GM21619 (cell line): ENCODE measurements around the gene RAMACL.

Experiments used
- ATAC-seq: cut with Tn5 transposase; IDR thresholded peaks from one replicate; pipeline ENCODE4 v1.9.1; 2021; ENCODE audit not compliant: unreplicated experiment

RAMACL gene

DNA sequence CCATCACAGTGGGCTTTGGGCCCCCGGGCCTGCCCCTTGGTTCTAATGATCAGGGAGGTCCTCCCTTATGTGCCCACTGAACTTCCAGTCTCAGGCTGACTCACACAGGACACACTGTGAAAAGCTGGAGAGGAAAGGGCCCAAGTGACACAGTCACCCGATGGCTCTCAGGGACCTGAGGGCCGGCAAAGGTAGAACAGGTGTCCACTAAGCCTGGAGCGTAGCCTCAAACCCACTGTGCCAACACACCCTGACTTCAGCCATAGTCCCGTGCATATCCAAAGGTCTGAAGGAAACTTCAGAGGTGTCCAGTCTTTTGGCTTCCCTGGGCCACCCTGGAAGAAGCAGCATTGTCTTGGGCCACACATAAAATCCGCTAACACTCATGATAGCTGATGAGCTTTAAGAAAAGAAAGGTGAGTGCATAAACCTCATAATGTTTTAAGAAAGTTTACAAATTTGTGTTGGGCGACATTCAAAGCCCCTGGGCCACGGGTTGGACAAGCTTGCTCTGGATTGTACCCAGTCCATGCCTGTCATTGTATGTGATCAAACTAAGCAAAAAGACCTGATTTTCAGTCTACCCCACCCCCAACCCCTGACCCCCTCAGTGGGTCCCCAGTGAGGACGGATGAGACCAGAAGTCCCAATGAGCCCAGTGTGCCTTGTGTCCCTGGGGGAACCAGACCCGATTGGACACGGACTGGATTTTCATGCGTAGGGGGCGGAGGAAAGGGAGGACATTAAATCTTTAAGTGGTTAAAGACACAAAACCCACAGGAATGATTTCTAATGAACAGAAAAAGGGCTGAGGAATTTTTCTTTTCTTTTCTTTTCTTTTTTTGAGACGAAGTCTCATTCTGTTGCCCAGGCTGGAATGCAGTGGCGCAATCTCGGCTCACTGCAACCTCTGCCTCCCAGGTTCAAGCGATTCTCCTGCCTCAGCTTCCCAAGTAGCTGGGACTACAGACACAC, 6.1 kb downstream of the RAMACL start:
- ATAC-seq: no peak

DNA sequence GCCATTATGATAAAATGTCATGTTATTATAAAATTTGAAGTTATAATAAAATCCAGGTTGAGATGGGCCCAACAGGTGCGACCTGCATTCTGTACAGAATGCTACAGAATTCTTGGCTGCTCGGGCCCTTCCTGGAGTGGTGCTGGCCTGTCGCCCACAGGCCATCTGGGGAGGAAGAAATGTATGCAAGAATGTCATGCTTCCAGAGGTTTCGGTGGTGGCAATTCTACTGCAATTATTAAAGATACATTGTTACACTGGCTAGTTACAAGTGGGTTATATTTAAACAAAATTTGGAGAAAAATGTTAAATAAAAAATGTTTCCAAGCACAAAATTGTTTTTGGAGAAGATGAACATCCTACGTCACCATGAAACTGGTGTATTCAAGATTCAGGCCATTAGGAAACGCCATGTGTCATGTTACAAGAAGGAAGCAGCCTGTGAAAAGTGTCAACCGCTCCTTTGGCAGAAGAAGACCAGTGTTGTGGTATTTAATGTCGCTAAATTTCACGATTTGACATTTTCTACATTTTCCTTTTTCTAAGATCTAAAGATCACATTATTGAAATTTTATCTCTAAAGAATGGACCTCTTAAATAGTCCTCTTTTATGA, 7.1 kb downstream of the RAMACL start:
- no peak for ATAC-seq

DNA sequence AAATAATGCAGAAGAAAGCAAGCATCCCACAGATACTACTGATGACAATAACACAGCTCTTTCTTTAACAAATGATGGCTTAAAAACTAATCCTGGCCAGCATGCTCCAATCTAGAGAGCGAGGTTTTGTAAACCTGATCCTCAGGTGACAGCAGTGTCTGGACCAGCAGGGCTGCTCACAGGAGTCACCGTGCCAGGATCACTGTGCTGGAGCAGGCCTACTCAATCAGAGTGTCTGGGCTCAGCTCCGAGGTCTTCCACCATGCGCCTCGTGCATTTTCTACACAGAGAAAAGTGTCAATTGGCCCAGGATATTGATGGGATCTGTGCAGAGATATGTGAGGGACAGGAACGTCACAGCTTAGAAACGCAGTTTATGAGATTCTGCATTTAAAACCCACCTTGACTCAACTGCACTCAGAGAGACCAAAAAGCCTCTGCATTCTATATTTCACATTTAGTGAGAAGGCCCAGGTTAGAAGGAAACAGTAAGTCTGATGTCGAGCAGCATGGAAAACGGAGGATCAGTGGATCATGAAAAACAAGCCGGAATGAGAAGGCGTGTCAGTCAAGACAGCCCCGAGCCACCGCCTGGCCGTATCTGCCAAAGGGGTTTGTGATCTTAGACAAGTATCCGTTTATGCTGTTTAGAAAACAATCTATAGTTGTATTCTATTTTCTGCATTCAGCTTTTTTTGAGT, 7.8 kb downstream of the RAMACL start:
- ATAC-seq: no peak

DNA sequence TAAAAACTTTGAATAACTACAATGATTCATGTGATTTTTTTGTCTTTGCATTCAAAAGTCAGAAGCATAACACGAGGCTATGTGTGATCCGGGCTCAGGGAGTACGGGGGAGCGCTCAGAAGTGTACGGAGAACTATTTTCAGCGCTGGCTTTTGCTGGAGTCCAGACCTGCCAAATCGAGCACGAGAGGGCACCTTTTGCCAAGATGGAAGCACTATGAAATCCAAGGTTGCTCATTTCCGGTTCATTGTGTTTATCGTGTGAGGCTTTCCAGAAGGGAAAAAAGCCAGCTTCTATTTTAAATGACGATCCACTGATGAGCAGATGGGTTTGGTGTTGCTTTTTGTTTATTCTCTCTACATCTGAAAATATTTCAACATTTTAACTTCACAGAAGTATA, 11.3 kb downstream of the RAMACL start:
- ATAC-seq: no peak

DNA sequence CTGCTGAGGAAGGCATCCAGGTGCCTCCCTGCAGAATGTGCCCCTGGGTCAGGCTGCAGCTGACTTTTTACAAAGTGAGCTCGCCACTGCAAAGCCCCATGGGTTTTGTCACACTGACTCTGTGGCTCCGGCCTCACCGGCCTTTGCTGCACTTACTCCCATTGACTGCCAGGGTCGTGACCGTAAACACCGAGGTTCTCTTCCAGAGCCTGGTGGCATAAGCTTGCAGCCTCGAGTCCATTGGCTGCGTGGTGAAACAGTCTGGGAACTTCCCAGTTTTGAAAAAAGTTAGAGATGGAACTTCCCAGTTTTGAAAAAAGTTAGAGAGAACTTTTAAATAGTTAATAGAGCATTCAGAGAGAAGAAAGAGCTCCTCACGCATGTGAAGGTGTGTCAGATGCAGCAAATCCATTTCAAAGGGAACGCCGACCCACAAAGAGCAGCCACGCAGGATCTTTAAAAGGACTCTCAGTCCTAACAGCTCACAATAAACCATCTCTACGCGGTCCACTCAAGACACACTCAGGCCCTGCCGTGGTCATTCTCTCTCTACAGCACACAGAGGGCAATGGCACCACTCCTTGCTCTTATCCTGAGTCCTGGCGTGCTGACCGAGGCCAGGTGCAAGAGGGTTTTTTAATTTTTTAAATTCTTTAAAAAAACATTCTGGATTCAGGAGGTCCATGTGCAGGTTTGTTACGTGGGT, 12.8 kb downstream of the RAMACL start:
- ATAC-seq: no peak

DNA sequence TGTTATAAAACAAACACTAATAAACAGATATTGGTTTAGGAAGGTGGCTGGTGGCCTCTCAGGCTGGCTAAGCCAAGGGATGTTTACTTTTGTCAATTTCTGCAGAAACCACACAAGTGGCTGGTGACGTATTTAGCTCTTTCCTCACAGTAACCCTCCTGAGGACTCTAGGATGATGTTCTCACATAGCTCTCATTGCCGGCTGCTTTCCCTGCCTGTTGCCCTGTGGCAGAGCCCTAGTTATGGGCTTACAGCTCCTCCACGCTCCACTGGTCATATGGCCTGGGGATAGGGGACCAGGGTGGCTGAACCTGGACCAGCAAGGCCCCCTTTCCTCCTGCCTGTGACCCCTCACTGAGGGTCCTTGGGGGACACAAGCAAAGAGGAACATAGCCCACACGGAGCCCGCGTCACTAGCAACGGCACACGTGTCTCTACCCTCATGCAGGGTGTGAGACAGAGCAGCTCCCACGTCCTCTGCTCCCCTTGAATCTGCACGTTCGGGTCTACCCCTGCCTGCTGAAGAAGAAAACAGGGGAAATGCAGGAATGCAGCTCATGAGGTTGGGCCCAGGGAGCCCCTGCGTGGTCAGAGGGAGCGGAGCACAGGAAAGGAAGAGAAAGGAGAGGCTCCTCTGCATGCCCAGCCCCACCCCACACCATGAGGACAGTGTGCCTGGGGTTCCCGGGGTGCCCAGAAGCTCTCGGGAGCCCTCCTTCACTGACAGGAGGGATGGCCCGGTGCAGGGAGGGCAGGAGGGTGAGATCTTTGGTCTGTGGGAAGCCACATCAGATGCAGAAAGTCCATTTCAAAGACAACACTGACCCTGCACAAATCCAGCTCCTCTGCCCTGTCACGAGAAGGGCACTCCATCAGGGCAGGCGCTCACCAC, 13.9 kb downstream of the RAMACL start:
- no peak for ATAC-seq

DNA sequence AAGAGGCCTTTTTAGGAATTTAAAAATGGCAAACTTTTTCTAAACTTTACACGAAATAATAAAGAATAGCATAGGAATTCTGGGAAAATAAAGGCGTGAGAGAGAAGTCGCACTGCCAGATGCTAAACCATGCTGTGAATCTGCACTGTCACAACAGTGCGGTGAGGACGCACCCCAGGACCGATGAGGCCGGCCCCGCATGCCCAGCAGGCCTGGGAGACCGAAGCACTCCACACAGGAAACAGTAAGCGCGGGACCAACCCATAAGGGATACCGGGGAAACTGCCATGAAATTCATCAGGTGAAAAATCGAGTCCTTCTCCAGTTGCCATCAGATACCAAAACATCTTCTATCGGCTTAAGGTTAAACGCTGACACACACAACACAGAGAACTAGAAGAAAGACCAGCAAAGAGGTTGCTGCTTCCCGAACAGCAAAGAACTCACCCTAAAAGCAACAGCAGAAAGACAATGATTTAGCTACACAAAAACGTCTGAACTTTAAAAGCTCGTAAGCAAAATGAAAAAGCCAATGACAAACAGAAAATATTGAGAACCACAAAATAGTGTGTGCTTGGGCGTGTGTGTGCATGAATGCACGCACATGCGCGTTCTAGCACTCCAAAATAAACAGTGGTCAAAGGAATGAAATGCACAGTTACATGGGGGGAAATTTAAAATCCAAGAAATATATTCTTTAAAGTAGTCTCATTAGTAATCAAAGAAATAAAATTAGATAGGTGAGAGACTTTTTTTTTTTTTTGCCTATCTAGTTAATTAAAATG, 15.4 kb downstream of the RAMACL start:
- ATAC-seq: no peak

DNA sequence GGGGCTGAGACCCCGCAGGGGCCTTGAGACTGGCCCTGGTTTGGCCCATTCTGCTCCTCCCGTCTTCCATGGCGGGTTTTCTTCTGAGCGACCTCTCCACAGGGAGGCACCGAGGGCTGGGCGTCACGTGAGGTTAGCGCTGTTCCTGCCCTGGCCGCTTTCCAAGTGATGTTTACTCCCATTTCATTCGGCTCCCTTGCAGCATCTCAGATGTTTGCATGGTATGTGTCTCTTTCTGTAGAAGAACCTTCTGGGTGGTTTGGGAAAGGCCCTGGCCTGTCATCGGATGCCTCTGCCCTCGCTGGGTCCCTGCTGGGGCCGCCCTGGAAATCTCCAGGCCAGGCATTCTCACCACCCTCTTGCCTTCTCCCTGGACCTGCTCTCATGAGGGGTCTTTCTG, 17.3 kb downstream of the RAMACL start:
- ATAC-seq: no peak

DNA sequence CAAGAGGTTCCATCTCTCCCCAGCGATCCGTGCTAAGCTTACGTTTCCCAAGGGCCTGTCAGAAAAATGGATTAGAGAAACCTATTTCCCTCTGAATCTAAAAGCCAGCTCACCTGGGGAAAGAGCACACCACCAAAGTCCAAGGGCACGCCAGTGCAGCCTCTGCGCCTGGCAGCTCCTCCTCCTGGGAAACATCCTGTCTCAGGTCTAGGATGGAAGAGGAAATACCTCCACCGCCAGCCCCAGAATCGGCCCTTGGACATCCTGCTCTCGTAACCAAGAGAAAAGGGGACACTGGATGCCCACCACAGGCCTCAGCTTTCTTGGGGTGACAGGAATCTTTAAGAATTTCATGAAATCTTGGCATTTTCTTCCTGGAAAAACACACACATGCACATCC, 18.7 kb downstream of the RAMACL start:
- no peak for ATAC-seq

DNA sequence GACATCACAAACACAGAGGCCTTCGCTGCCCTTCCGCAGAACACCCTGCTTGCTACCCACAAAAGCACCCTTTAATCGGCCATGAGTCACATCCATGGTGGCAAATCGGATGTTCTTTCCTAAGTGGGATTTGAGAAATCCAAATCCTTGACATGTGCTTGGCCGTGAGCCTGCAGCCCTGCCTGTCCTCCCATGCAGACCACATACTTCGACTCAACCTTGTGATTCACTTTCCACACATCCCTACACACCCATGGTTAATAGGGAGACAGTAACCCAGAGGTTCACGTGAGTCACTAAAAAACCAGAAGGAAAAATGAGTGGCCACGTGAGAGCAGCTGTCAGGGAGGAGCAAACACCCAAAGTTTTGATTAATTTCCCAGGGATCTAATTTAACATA, 19.4 kb downstream of the RAMACL start:
- no peak for ATAC-seq

DNA sequence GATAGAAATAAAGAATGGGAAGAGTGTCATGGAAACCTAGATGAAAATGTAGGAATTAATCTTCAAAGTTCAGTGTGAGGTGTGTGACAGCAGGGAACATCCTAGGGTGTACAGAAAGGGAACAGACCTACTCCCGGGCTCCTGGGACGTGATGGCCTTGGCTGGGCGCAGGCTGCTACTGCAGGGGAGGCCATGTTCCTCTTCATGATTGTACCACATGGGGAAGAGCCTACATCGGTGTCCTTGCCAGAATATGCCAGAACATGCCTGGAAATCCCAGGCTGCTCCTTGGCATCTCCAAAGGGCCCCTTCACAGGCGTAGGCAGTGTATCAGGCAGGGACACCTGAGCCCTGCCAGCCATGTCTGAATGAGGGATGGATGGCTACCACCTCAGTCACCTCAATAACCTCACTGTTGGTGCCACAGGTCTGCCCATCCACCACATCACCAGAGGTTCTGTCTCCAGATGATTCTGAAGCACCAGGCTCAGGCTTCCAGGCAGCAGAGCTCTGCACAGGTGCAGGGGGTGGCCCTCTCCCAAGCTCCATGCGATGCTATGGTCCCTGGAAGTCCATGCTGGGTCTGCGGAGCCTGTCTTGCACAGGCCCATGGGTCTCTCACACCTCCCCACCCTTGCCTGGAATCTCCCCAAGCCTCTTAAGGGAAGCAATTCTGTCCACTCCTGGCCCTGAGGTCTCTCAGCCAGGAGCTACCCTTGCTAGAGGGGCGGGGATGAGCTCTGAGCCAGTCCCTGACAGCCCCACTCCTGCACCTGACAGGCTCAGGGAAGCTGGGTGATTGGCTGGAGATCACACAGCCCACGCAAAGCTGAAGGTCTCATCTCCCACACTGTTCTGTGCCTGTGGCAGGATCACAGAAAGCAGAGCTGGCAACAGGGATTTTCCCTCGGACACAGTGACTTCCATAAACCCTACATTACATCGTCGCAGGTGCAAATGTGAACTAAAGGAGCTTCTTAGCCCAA, 20.2 kb downstream of the RAMACL start:
- ATAC-seq: no peak

DNA sequence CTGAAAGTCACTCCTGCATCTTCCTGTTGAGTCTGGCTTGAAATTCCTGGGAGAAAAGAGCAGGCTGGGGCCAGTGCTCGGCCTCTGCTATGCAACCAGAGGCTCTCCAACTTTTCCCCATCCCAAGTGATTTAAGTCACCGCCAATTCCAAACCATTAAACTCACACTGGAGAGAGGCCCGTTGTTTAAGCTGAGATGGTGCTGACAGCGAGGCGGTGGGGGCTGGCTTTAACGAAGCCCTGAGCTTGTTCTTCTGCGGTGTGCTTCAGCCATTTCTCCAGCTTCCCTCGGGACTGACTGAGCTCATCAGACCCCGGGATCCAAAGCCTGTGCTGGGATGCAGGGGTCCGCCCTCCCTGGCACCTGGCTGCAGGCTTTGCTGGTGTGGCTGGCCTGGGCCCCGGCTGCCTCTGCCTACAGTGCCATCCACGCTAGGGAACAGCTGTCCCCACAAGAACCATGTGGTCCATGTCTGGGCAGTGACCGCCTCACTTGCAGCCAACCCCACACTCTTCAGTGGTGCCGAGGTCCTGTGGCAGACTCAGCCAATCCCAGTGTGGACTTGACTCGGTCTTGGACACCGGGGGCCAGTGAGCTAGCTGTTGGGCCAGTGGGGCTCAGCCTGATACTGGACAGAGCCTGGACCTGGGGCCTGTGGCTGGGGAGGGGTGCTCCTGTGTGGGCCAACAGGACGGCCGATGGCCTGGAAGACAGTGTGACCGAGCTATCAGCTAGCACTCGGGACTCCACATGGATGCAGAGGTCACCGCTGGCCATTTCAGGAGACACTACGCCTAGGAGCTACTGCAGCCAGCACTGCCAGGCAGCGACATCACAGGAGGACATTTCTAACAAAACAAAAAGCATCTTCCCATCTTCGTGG, 21.2 kb downstream of the RAMACL start:
- ATAC-seq: no peak

DNA sequence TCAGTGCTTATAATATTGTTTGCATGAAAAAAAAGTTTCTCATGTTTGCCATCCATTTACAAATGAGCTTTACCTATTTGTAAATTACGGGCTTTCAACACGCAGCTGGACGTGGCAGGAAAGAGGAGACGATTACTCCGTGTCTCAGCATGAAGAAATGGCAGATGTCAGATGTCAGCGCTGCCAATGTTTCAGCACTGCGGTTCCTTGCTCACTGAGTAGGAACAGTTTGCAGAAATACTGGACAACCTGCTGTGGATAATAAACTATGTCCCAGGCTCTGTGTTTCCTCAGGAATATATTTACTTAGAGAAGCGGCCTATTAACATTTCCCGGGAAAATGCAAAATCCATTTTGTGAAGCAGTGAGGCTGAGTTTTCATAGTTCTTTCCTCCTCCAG, 22.7 kb downstream of the RAMACL start:
- no peak for ATAC-seq

DNA sequence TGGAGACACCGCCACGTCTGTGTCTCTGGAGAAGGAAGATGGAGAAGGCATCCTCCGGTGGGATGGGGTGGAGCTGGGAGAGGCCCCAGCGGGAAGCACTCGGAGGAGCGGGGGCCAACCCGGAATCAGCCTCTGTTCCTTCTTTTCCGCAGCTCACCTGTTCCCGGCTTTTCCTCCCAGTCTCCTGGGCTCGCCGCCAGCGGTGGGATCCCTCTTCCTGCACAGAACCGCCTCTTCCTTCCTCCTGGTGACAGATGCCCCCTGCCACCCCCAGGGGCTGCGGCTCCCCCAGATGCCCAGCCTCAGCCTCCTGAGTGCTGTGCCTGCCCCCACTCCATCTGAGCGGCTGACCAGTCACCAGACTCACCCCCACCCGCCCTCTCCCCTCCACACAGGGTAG, 23.3 kb downstream of the RAMACL start:
- ATAC-seq: no peak

DNA sequence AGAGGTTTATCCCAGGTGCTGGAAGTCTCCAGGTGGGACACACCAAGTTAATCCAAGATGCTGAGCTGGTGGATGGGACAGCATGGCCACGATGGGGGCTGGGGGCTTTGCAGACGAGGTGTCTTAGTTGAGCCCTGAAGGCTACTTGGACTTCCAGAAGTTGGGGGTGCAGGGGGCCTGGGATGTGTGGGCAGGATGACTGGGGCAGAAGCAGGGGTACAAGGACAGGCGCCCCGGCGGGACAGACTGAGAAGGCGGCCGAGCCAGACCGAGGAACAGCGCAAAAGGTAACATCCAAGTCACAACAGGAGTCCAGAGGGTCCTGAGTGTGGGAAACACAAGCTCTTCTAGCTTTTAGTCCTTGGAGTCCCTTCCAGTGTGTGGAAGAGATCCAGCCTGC, 23.8 kb downstream of the RAMACL start:
- ATAC-seq: no peak

DNA sequence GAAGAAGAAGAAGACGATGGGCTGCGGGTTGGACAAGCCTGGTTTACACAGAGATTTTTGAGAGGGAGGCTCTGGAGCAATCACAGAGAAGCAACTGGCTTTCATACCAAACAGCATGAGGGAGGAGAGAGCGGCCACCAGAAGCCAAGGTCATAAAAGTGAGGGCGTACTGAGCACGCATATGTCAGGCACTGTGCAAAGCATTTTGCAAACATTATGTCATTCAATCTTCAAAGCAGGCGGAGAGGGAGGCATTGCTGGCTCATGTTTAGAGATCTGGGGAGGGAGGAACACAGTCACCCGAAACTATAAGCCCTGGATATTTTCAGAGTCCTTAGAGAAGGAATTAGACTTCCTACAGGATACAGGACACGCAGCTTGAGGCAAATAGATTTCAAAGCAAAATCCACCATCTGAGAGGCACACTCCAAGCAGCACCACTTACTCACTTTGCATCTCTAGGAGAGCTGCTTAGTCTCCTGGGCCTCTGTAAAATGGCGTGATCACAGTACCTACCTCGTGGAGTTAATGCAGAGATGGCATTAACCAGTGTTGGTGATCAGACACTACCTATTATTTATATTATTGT, 24.6 kb downstream of the RAMACL start:
- ATAC-seq: no peak

DNA sequence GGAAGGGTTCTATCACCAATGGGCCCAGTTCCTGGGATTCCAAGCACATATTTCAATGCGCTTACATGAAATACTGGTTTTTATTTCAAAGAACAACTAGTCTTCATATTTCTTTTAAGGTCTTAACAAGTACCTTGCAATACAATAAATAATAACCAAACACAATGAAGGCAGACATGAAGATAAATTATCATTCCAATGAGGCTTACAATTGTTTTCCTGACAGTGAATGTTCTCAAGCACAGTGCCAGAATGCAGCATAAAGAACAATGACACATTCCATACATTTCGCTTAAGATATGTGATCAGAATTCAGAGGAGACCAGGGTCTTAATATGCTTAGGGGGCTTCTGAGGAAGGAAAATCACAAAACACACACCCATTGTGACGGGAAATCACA, 26.3 kb downstream of the RAMACL start:
- ATAC-seq: no peak
